K562 (cell line): ENCODE results near the gene SLC1A2. TPM values are rescaled to one million over a fixed set of nuclear protein-coding genes. Genes with fewer than 3 reads are reported as not detected.

ENCODE experiments used
- ATAC-seq: fragments of 200-7000 bp; cut with Tn5 transposase; 3 replicates; pipeline ENCODE4 v1.9.1; 2020; ENCODE audit warnings: moderate library complexity
- BruUV-seq: library from RNA; stranded (reverse); fragments of 400-500 nt; replicated peaks from 2 replicates; lab custom pipeline; 2021; lab: Mats Ljungman, UMichigan
- CTCF ChIA-PET: fragments of 300-600 bp; formaldehyde crosslinking; extraction: SDS; loops from one replicate; lab custom pipeline; 2021; ENCODE audit warnings: low intra/inter-chr PET ratio; lab: Yijun Ruan, JAX
- POLR2A ChIA-PET: fragments of 300-600, 350-650 bp; sonication (Branson Sonifier 250); formaldehyde crosslinking; extraction: SDS; loops from one replicate; lab custom pipeline; 2021; ENCODE audit warnings: antibody characterized with exemption, inconsistent platforms; lab: Yijun Ruan, JAX
- DNase-seq, 4 experiments: peaks; one replicate each; pipeline versions ENCODE4 v3.0.0 to v3.0.0-alpha.2; 2011 to 2018; ENCODE audit warnings: low spot score in 3 of 4, mixed read lengths in 3 of 4; ENCODE audit errors: extremely low read depth in 1 of 4
- FAIRE-seq: peaks from 2 replicates; lab custom pipeline; 2011; peaks lifted over from hg19 to GRCh38; lab: Jason Lieb, UNC
- H2AFZ ChIP-seq: 2 replicates; pipeline ENCODE4 v1.6.0; 2011; ENCODE audit warnings: low read depth, low read length, control low read depth, inconsistent platforms
- H3K27ac ChIP-seq: fragments of 200-600 bp; 3 replicates; pipeline ENCODE4 v1.8.0; 2011; ENCODE audit warnings: low read depth, mild to moderate bottlenecking, control low read depth, inconsistent platforms, low read length, moderate library complexity, mixed read lengths; ENCODE audit errors: extremely low read depth
- H3K27me3 ChIP-seq, 2 experiments: fragments of 300-600 bp in 1 of 2; 2 replicates in 1 of 2; 3 replicates in 1 of 2; pipeline versions ENCODE4 v1.6.0 to v1.8.0; 2011; ENCODE audit warnings: inconsistent platforms in 2 of 2, low read length in 2 of 2, mild to moderate bottlenecking in 1 of 2, mixed read lengths in 1 of 2, moderate library complexity in 1 of 2; ENCODE audit not compliant: control insufficient read depth in 2 of 2, insufficient read depth in 2 of 2
- H3K36me3 ChIP-seq: fragments of 300-600 bp; 3 replicates; pipeline ENCODE4 v1.8.0; 2011; ENCODE audit warnings: mild to moderate bottlenecking, low read length, inconsistent platforms; ENCODE audit not compliant: control insufficient read depth, insufficient read depth
- H3K4me1 ChIP-seq, 2 experiments: fragments of 200-600 bp in 1 of 2; replicated peaks in 1 of 2; 2 replicates in 1 of 2; 3 replicates in 1 of 2; pipeline versions ENCODE4 v1.5.1 to v1.8.0; 2011; ENCODE audit warnings: inconsistent platforms in 2 of 2, low read length in 2 of 2, mild to moderate bottlenecking in 1 of 2, mixed read lengths in 1 of 2, moderate library complexity in 1 of 2; ENCODE audit not compliant: control insufficient read depth in 2 of 2, insufficient read depth in 2 of 2
- H3K4me2 ChIP-seq: 2 replicates; pipeline ENCODE4 v1.6.1; 2011; ENCODE audit warnings: low read length, control low read depth, inconsistent platforms, mixed read lengths; ENCODE audit not compliant: insufficient read depth
- H3K4me3 ChIP-seq: fragments of 200-600 bp; sonication (generic), shearing (Covaris generic); 2 replicates; pipeline ENCODE4 v1.5.1; 2016; ENCODE audit warnings: control low read depth, inconsistent platforms
- H3K79me2 ChIP-seq: fragments of 200-600 bp; 3 replicates; pipeline ENCODE4 v1.8.0; 2011; ENCODE audit warnings: low read length, inconsistent platforms; ENCODE audit not compliant: control insufficient read depth, insufficient read depth
- H3K9ac ChIP-seq, 2 experiments: 2 replicates each; pipeline versions ENCODE4 v1.6.0 to v1.6.1; 2011; ENCODE audit warnings: low read depth in 2 of 2, low read length in 2 of 2, control low read depth in 1 of 2, inconsistent platforms in 1 of 2, mild to moderate bottlenecking in 1 of 2, mixed read lengths in 1 of 2; ENCODE audit not compliant: insufficient read depth in 1 of 2
- H3K9me1 ChIP-seq: one replicate; pipeline ENCODE4 v1.6.0; 2011; ENCODE audit warnings: inconsistent platforms, mild to moderate bottlenecking, low read length, moderate library complexity; ENCODE audit not compliant: control insufficient read depth, insufficient read depth
- H3K9me3 ChIP-seq: replicated peaks from 2 replicates; pipeline ENCODE4 v1.5.1; 2011; ENCODE audit warnings: low read depth, low read length, inconsistent platforms; ENCODE audit not compliant: control insufficient read depth, insufficient read depth
- H4K20me1 ChIP-seq: replicated peaks from 2 replicates; pipeline ENCODE4 v1.6.1; 2011; ENCODE audit warnings: low read length, inconsistent platforms, mixed read lengths; ENCODE audit not compliant: control insufficient read depth, insufficient read depth
- BCOR ChIP-seq: fragments of 450-650 bp; IDR thresholded peaks from 2 replicates; pipeline ENCODE4 v1.6.1; 2016
- BDP1 ChIP-seq: IDR thresholded peaks from 3 replicates; pipeline ENCODE4 v1.6.1; 2011; ENCODE audit not compliant: insufficient read length, insufficient read depth
- GABPB1 ChIP-seq: sonication (generic); formaldehyde crosslinking; IDR thresholded peaks from 2 replicates; pipeline ENCODE4 v1.8.0; 2022; ENCODE audit warnings: mild to moderate bottlenecking, missing genetic modification reagents
- MECOM ChIP-seq: fragments of 250-450 bp; sonication (Bioruptor Pico); IDR thresholded peaks from 2 replicates; pipeline ENCODE4 v1.8.0; 2022; ENCODE audit warnings: inconsistent platforms
- NR4A1 ChIP-seq, 2 experiments: fragments of 250-450 bp in 1 of 2; fragments of 450-650 bp in 1 of 2; sonication (Bioruptor Pico) in 1 of 2; IDR thresholded peaks; 2 replicates each; pipeline versions ENCODE4 v1.4.0 to v1.6.1; 2016 to 2020; ENCODE audit warnings: mild to moderate bottlenecking in 2 of 2, missing compliant biosample characterization in 1 of 2, missing genetic modification characterization in 1 of 2, moderate library complexity in 1 of 2
- PCBP1 ChIP-seq: fragments of 200-400 bp; formaldehyde crosslinking; IDR thresholded peaks from 2 replicates; pipeline ENCODE4 v1.6.1; 2018; ENCODE audit warnings: mild to moderate bottlenecking, low read depth, low read length; ENCODE audit not compliant: poor library complexity, severe bottlenecking
- RBM25 ChIP-seq: fragments of 200-400 bp; formaldehyde crosslinking; IDR thresholded peaks from 2 replicates; pipeline ENCODE4 v1.6.1; 2018; ENCODE audit warnings: low read length, low read depth, moderate library complexity; ENCODE audit not compliant: severe bottlenecking
- STAT5A ChIP-seq: IDR thresholded peaks from 2 replicates; pipeline ENCODE4 v1.6.1; 2012; ENCODE audit warnings: low read length, inconsistent platforms, borderline replicate concordance
- ZBED1 ChIP-seq: IDR thresholded peaks from 2 replicates; pipeline ENCODE4 v1.6.1; 2014
- ZFP36 ChIP-seq: fragments of 150-350 bp; IDR thresholded peaks from 2 replicates; pipeline ENCODE4 v1.6.1; 2018; ENCODE audit warnings: low read length, low read depth; ENCODE audit not compliant: partially characterized antibody
- ZNF589 ChIP-seq: fragments of 200-800 bp; sonication (Bioruptor generic); IDR thresholded peaks from 2 replicates; pipeline ENCODE4 v1.6.1; 2016; ENCODE audit warnings: low read depth, missing genetic modification characterization, missing compliant biosample characterization
- WGBS: fragments of 100-300 bp; shearing (Covaris generic); methylation state at CpG from one replicate; pipeline ENCODE4 v1.1.6; 2016; ENCODE audit warnings: low coverage, mixed read lengths; ENCODE audit not compliant: insufficient coverage; ENCODE audit errors: missing lambda C conversion rate; 5-methylcytosine and 5-hydroxymethylcytosine counted together
- in situ Hi-C: fragments of 300-500 bp; cut with MboI; formaldehyde crosslinking; loops from 4 replicates; pipeline ENCODE4 v1.15.0; 2018; ENCODE audit warnings: inconsistent platforms, mixed read lengths
- intact Hi-C: fragments of 100-400 bp; cut with micrococcal nuclease; formaldehyde crosslinking; loops from 2 replicates; pipeline ENCODE4 v1.14.2; 2022
- polyA plus RNA-seq, 8 experiments: library from polyadenylated mRNA; depleted of rRNA in 4 of 8; stranded (reverse) in 5 of 8; unstranded in 3 of 8; fragments of >200 nt; fragmentation: Nextera tagmentation in 2 of 8; fragmentation: Illumina TruSeq in 1 of 8; extraction: Ambion mirVana in 2 of 8; extraction: Trizol in 1 of 8; gene quantifications; 2 replicates each; pipeline versions ENCODE4 v1.2.1 to v1.2.3, GENCODE V29; 2011 to 2014; ENCODE audit warnings: inconsistent platforms in 1 of 8, missing spikeins in 1 of 8
- total RNA-seq, 7 experiments: library from RNA; depleted of rRNA in 6 of 7; stranded (reverse); fragments of >200 nt in 6 of 7; fragmentation: Illumina TruSeq in 2 of 7; extraction: Trizol in 2 of 7; gene quantifications; 2 replicates each; pipeline versions ENCODE4 v1.2.1 to v1.2.3, GENCODE V29; 2011 to 2021; ENCODE audit warnings: low replicate concordance in 1 of 7
- TF ChIP-seq, protein P1 (sequence below): fragments of 150-350 bp; conservative IDR thresholded peaks from 2 replicates; pipeline ENCODE4 v1.6.1; 2014; ENCODE audit warnings: low read length
- TF ChIP-seq, protein P2 (sequence below): sonication (generic); formaldehyde crosslinking; IDR thresholded peaks from 2 replicates; pipeline ENCODE4 v1.8.0; 2023; ENCODE audit warnings: mild to moderate bottlenecking, missing genetic modification reagents
- TF ChIP-seq, protein P3 (sequence below): fragments of 450-650 bp; formaldehyde crosslinking; IDR thresholded peaks from 2 replicates; pipeline ENCODE4 v1.4.0; 2020; ENCODE audit warnings: mild to moderate bottlenecking, mixed read lengths

SLC1A2 gene
- total and polyA plus RNA-seq, 9 of the 15 experiments (the other 6 are each of a cell fraction or from before 2014, with no cell fraction given), result 0.03 to 0.07 (median 0.04) TPM; not detected in 5

DNA sequence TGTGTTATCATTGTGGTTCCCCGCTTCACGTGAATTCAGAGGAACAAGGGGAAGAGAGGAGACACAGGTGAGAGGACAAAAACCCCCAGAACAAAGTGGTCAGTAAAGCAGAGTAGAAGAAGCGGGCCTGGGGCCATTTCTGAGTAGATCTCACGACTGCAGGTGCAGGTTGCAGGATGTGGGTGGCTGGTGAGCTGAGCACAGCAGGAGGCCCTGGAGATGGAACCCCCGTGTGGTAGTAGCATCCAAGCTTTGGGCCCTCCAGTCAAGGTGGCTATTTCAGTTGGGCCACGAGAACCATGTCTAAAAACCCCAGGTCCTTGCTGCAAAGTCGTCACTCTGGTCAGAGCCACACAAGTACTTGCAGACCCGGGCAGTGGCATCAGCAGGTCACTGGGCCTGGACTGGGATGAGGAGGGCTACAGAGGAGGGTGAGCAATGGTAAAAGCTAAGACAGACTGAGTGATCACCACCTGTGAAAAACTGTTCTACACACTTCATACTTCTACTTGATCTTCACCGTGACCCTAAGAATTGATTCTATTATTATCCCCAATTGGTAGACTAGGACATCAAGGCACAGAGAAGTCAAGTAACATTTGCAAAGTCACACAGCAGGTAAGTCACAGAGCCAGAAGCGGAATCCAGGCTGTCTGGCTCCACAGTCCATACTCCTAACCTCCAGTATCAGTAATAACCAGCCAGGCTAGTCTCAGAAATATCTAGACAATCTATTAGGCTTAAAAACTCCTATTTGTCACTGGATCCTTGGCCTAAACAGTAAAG is 43.8 kb downstream of the SLC1A2 start:
- Histone ChIP-seq H3K9me3 (no peaks in the 10 kb centered on the region), H3K9me1 (no peaks in the 10 kb centered on the region), H3K79me2 (no peaks in the 10 kb centered on the region), H3K36me3 (no peaks in the 10 kb centered on the region), H3K27ac (no peak overlapping the region), H3K4me1 (no peaks in the 10 kb centered on the region), H2AFZ (no peak overlapping the region), H3K27me3 (peaks cover 6 to 10% of the 10 kb centered on the region in 2 experiments; a peak in 3 of 5 replicates), H4K20me1 (no peaks in the 10 kb centered on the region), H3K4me3 (no peak overlapping the region), H3K4me2 (no peak overlapping the region), H3K9ac (no peak overlapping the region)
- in situ Hi-C loops (no loop called here), intact Hi-C loops (no loop called here)
- DNase-seq (no peak), ATAC-seq (no peak), FAIRE-seq (no peak)
- TF ChIP-seq STAT5A (no peak), PCBP1 (no peak), ZFP36 (peak; percentile 63), ZNF589 (CRISPR knock-in tag) (no peak), GABPB1 (no peak), BDP1 (no peak), NR4A1 (CRISPR knock-in tag; IDR thresholded peaks at IDR 0.05) (no peak), NR4A1 (tag; IDR thresholded peaks at IDR 0.05) (no peak), ZBED1 (no peak), RBM25 (peak; percentile 95), BCOR (peak; percentile 45; the same call in 1 of the 2 replicates), MECOM (CRISPR knock-in tag) (no peak)
- TF ChIP-seq, protein P1, sequence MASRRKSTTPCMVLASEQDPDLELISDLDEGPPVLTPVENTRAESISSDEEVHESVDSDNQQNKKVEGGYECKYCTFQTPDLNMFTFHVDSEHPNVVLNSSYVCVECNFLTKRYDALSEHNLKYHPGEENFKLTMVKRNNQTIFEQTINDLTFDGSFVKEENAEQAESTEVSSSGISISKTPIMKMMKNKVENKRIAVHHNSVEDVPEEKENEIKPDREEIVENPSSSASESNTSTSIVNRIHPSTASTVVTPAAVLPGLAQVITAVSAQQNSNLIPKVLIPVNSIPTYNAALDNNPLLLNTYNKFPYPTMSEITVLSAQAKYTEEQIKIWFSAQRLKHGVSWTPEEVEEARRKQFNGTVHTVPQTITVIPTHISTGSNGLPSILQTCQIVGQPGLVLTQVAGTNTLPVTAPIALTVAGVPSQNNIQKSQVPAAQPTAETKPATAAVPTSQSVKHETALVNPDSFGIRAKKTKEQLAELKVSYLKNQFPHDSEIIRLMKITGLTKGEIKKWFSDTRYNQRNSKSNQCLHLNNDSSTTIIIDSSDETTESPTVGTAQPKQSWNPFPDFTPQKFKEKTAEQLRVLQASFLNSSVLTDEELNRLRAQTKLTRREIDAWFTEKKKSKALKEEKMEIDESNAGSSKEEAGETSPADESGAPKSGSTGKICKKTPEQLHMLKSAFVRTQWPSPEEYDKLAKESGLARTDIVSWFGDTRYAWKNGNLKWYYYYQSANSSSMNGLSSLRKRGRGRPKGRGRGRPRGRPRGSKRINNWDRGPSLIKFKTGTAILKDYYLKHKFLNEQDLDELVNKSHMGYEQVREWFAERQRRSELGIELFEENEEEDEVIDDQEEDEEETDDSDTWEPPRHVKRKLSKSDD, result no peak
- TF ChIP-seq, protein P2, sequence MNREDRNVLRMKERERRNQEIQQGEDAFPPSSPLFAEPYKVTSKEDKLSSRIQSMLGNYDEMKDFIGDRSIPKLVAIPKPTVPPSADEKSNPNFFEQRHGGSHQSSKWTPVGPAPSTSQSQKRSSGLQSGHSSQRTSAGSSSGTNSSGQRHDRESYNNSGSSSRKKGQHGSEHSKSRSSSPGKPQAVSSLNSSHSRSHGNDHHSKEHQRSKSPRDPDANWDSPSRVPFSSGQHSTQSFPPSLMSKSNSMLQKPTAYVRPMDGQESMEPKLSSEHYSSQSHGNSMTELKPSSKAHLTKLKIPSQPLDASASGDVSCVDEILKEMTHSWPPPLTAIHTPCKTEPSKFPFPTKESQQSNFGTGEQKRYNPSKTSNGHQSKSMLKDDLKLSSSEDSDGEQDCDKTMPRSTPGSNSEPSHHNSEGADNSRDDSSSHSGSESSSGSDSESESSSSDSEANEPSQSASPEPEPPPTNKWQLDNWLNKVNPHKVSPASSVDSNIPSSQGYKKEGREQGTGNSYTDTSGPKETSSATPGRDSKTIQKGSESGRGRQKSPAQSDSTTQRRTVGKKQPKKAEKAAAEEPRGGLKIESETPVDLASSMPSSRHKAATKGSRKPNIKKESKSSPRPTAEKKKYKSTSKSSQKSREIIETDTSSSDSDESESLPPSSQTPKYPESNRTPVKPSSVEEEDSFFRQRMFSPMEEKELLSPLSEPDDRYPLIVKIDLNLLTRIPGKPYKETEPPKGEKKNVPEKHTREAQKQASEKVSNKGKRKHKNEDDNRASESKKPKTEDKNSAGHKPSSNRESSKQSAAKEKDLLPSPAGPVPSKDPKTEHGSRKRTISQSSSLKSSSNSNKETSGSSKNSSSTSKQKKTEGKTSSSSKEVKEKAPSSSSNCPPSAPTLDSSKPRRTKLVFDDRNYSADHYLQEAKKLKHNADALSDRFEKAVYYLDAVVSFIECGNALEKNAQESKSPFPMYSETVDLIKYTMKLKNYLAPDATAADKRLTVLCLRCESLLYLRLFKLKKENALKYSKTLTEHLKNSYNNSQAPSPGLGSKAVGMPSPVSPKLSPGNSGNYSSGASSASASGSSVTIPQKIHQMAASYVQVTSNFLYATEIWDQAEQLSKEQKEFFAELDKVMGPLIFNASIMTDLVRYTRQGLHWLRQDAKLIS (CRISPR knock-in tag), result no peak
- TF ChIP-seq, protein P3, sequence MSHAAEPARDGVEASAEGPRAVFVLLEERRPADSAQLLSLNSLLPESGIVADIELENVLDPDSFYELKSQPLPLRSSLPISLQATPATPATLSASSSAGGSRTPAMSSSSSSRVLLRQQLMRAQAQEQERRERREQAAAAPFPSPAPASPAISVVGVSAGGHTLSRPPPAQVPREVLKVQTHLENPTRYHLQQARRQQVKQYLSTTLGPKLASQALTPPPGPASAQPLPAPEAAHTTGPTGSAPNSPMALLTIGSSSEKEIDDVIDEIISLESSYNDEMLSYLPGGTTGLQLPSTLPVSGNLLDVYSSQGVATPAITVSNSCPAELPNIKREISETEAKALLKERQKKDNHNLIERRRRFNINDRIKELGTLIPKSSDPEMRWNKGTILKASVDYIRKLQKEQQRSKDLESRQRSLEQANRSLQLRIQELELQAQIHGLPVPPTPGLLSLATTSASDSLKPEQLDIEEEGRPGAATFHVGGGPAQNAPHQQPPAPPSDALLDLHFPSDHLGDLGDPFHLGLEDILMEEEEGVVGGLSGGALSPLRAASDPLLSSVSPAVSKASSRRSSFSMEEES, result no peak
- ChIA-PET CTCF (no interaction called here), POLR2A (interaction anchor here (0.6 kb wide), 1 partner anchor 176 kb away, joined by 3 read pairs; no protein-coding TSS in a partner anchor)
- no TSS peak for BruUV-seq
- 0% methylated on average over 10 of the region's 10 CpGs for WGBS
